ENCODE measurements around the gene COX6A1.

GRCh38 chr12:120475643-120476042, 37.7 kb downstream of the COX6A1 start:
- no peak for TF ChIP-seq CTCF (IDR thresholded peaks at IDR 0.05; ENCODE audit: low read depth, low read length)
- TF ChIP-seq EZH2phosphoT487 (IDR thresholded peaks at IDR 0.05; ENCODE audit: low read depth), result no peak

Data from OCI-LY3 (cell line).